Caco-2 (cell line): Measurements from ENCODE around the gene ARHGAP24. TPM values are rescaled to one million over a fixed set of nuclear protein-coding genes. Genes with fewer than 3 reads are reported as not detected.
"Not testable (repeated sequence)": the region's sequence is repeated elsewhere in the genome, so short reads cannot be mapped to it uniquely, and the experiment has no call there.

Experiments used
- BruUV-seq: library from RNA; stranded (reverse); fragments of 400-500 nt; replicated peaks from 2 replicates; lab custom pipeline; 2021; lab: Mats Ljungman, UMichigan
- CTCF ChIA-PET: fragments of 300-600 bp; sonication (Branson Sonifier 250); formaldehyde crosslinking; loops from one replicate; lab custom pipeline; 2022; ENCODE audit warnings: antibody characterized with exemption; lab: Charles Lee
- POLR2A ChIA-PET: fragments of 300-600 bp; sonication (Branson Sonifier 250); formaldehyde crosslinking; loops from one replicate; lab custom pipeline; 2022; ENCODE audit warnings: antibody characterized with exemption; lab: Charles Lee
- DNase-seq, 2 experiments: peaks; one replicate each; pipeline versions ENCODE4 v3.0.0 to v3.0.0-alpha.2; 2020 to 2022
- H3K27me3 ChIP-seq: replicated peaks from 2 replicates; pipeline ENCODE4 v1.6.0; 2011; ENCODE audit warnings: low read length; ENCODE audit not compliant: control insufficient read depth, insufficient read depth
- H3K36me3 ChIP-seq: 2 replicates; pipeline ENCODE4 v1.5.1; 2011; ENCODE audit warnings: low read length; ENCODE audit not compliant: control insufficient read depth, insufficient read depth
- H3K4me1 ChIP-seq: fragments of 250-450 bp; sonication (Bioruptor Pico); 2 replicates; pipeline ENCODE4 v1.5.1; 2020; ENCODE audit warnings: mild to moderate bottlenecking
- H3K4me3 ChIP-seq: 2 replicates; pipeline ENCODE4 v1.5.1; 2011; ENCODE audit warnings: low read depth, mild to moderate bottlenecking, control low read depth, low read length
- H3K9me3 ChIP-seq: fragments of 250-450 bp; sonication (Bioruptor Pico); 2 replicates; pipeline ENCODE4 v1.5.1; 2020; ENCODE audit warnings: mild to moderate bottlenecking, moderate library complexity
- H3K27ac Mint-ChIP-seq: one replicate; pipeline ENCODE4 v1.8.0; 2022; ENCODE audit warnings: mixed read lengths; ENCODE audit not compliant: unreplicated experiment
- H3K27me3 Mint-ChIP-seq: one replicate; pipeline ENCODE4 v1.8.0; 2022; ENCODE audit warnings: mixed read lengths; ENCODE audit not compliant: insufficient read depth, unreplicated experiment
- H3K36me3 Mint-ChIP-seq: one replicate; pipeline ENCODE4 v1.8.0; 2022; ENCODE audit warnings: mild to moderate bottlenecking, mixed read lengths; ENCODE audit not compliant: insufficient read depth, unreplicated experiment
- H3K4me1 Mint-ChIP-seq: one replicate; pipeline ENCODE4 v1.8.0; 2022; ENCODE audit warnings: low read depth, mixed read lengths; ENCODE audit not compliant: unreplicated experiment
- H3K4me3 Mint-ChIP-seq: one replicate; pipeline ENCODE4 v1.8.0; 2022; ENCODE audit warnings: mild to moderate bottlenecking, moderate library complexity, mixed read lengths; ENCODE audit not compliant: unreplicated experiment
- H3K9me3 Mint-ChIP-seq: one replicate; pipeline ENCODE4 v1.8.0; 2022; ENCODE audit warnings: mixed read lengths; ENCODE audit not compliant: unreplicated experiment
- CTCF ChIP-seq, 2 experiments: fragments of 200-600 bp in 1 of 2; IDR thresholded peaks; 1 replicate in 1 of 2; 2 replicates in 1 of 2; pipeline versions ENCODE4 v1.5.1 to v1.8.0; 2011 to 2022; ENCODE audit warnings: antibody characterized with exemption in 1 of 2, control low read depth in 1 of 2, inconsistent platforms in 1 of 2, low read depth in 1 of 2, low read length in 1 of 2, mild to moderate bottlenecking in 1 of 2, moderate library complexity in 1 of 2; ENCODE audit not compliant: insufficient read depth in 1 of 2, severe bottlenecking in 1 of 2, unreplicated experiment in 1 of 2
- intact Hi-C: fragments of 100-400 bp; cut with micrococcal nuclease; formaldehyde crosslinking; loops from one replicate; pipeline ENCODE4 v1.10.0; 2022; ENCODE audit not compliant: unreplicated experiment
- total RNA-seq: library from RNA; stranded (reverse); gene quantifications from 2 replicates; pipeline ENCODE4 v1.2.3, GENCODE V29; 2022

The ARHGAP24 gene
- total RNA-seq, 1 experiment from 2014 or later: 2.8 TPM

GRCh38 chr4:86019906-86020305 lies 545.0 kb downstream of the ARHGAP24 start:
- no peaks in the 10 kb centered on the region for H3K36me3 Mint-ChIP-seq
- H3K27ac Mint-ChIP-seq: no peak overlapping the region
- no peaks in the 10 kb centered on the region for H3K27me3 ChIP-seq
- no TSS peak for BruUV-seq
- ChIA-PET CTCF (no interaction called here), POLR2A (no interaction called here)
- no peak for TF ChIP-seq CTCF (IDR thresholded peaks at IDR 0.05; ENCODE audit: insufficient read depth in 1 of 2, low read depth in 1 of 2, low read length in 1 of 2, severe bottlenecking in 1 of 2, unreplicated experiment in 1 of 2)
- no peak overlapping the region for H3K4me3 ChIP-seq
- no peaks in the 10 kb centered on the region for H3K27me3 Mint-ChIP-seq
- H3K9me3 ChIP-seq: no peaks in the 10 kb centered on the region
- H3K36me3 ChIP-seq: no peaks in the 10 kb centered on the region
- DNase-seq: no peak
- H3K4me3 Mint-ChIP-seq: no peak overlapping the region
- H3K9me3 Mint-ChIP-seq: peaks cover 9% of the 10 kb centered on the region
- intact Hi-C loops: no loop called here
- H3K4me1 ChIP-seq: no peaks in the 10 kb centered on the region
- H3K4me1 Mint-ChIP-seq: no peaks in the 10 kb centered on the region

DNA sequence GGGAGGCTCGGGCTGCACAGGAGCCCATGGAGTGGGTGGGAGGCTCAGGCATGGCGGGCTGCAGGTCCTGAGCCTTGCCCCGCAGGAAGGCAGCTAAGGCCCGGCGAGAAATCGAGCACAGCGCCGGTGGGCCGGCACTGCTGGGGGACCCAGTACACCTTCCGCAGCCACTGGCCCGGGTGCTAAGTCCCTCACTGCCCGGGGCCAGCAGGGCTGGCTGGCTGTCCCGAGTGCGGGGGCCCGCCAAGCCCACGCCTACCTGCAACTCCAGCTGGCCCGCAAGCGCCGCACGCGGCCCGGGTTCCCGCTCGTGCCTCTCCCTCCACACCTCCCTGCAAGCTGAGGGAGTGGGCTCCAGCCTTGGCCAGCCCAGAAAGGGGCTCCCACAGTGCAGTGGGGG lies 546.7 kb downstream of the ARHGAP24 start:
- H3K27me3 Mint-ChIP-seq, H3K4me3 Mint-ChIP-seq, DNase-seq, H3K9me3 ChIP-seq, H3K27ac Mint-ChIP-seq, H3K4me3 ChIP-seq, BruUV-seq, H3K27me3 ChIP-seq, intact Hi-C loops, H3K4me1 ChIP-seq, POLR2A ChIA-PET, H3K4me1 Mint-ChIP-seq, H3K36me3 Mint-ChIP-seq, H3K36me3 ChIP-seq, H3K9me3 Mint-ChIP-seq, CTCF ChIA-PET: not testable (repeated sequence)

DNA sequence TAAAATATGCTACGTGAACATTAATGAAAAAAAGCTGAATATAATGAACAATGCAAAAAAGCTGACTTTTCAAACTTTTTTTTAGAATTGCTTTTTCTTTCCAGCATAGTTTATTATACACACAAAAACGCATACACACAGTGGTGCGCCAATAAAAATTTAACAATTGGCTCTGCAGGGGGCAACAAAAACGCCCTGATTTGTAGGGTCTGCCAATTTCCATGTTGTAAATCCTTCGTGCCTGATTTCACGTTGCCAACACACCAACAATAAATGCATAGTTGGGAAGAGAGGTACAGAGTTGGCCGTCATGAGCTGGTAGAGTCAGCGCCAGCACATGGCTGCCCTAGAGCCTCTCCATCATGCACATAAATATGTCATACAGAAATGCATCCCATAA lies 551.8 kb downstream of the ARHGAP24 start:
- POLR2A ChIA-PET: no interaction called here
- Mint-ChIP-seq H3K27me3 (peaks cover 4% of the 10 kb centered on the region), H3K4me3 (no peak overlapping the region), H3K27ac (no peak overlapping the region), H3K4me1 (no peaks in the 10 kb centered on the region), H3K9me3 (peaks cover 9% of the 10 kb centered on the region), H3K36me3 (no peaks in the 10 kb centered on the region)
- Histone ChIP-seq H3K4me3 (no peak overlapping the region), H3K36me3 (no peaks in the 10 kb centered on the region), H3K4me1 (no peaks in the 10 kb centered on the region), H3K9me3 (no peaks in the 10 kb centered on the region), H3K27me3 (no peaks in the 10 kb centered on the region; the same call in 1 of the 2 replicates)
- intact Hi-C loops: no loop called here
- no TSS peak for BruUV-seq
- no peak for TF ChIP-seq CTCF (IDR thresholded peaks at IDR 0.05; ENCODE audit: insufficient read depth in 1 of 2, low read depth in 1 of 2, low read length in 1 of 2, severe bottlenecking in 1 of 2, unreplicated experiment in 1 of 2)
- CTCF ChIA-PET: no interaction called here
- no peak for DNase-seq

DNA sequence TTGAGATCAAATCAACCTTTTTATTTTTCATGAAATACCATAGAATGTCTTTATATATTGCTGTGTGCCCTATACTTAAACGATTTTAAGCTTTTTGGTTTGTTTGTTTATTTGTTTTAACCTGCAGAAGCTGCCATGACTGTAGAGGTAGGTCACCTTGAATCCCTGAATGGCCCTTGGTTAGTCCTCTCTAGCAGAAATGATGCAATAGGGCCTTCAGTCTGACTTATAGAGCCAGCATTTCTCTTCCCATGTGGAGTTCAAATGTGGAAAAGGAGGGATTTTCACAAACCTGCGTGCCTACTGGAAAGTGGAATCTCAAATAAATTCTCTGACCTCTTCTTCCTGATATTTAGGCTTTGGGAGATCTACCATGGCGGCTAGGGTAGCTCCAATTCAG lies 557.0 kb downstream of the ARHGAP24 start:
- BruUV-seq: no TSS peak
- no peaks in the 10 kb centered on the region for H3K9me3 ChIP-seq

More for the DNA sequence above, 557.0 kb downstream of the ARHGAP24 start:
- no peaks in the 10 kb centered on the region for H3K36me3 ChIP-seq
- no peak overlapping the region for H3K4me3 ChIP-seq
- ChIA-PET POLR2A (no interaction called here), CTCF (no interaction called here)
- intact Hi-C loops: no loop called here
- Mint-ChIP-seq H3K4me3 (no peak overlapping the region), H3K27me3 (peaks cover 10% of the 10 kb centered on the region), H3K4me1 (no peaks in the 10 kb centered on the region), H3K27ac (no peak overlapping the region), H3K9me3 (no peaks in the 10 kb centered on the region), H3K36me3 (no peaks in the 10 kb centered on the region)
- no peak for TF ChIP-seq CTCF (IDR thresholded peaks at IDR 0.05; ENCODE audit: insufficient read depth in 1 of 2, low read depth in 1 of 2, low read length in 1 of 2, severe bottlenecking in 1 of 2, unreplicated experiment in 1 of 2)
- H3K27me3 ChIP-seq: no peaks in the 10 kb centered on the region; the same call in 1 of the 2 replicates
- no peaks in the 10 kb centered on the region for H3K4me1 ChIP-seq
- no peak for DNase-seq
